Activated CD8-positive, alpha-beta T cell treated with anti-CD3 and anti-CD28 coated beads for 36 hours (primary cell): ENCODE results near the gene NRAP. TPM values are rescaled to one million over a fixed set of nuclear protein-coding genes. Genes with fewer than 3 reads are reported as not detected.
"Not testable (repeated sequence)": the region's sequence is repeated elsewhere in the genome, so short reads cannot be mapped to it uniquely, and the experiment has no call there.

Source experiments
- ATAC-seq: fragments of 200-7000 bp; cut with Tn5 transposase; one replicate; pipeline ENCODE4 v1.10.0; 2021; ENCODE audit warnings: mild to moderate bottlenecking, moderate library complexity
- CTCF ChIA-PET: fragments of 350-600 bp; sonication (Branson Sonifier 250); formaldehyde crosslinking; loops from one replicate; lab custom pipeline; 2021; ENCODE audit warnings: antibody characterized with exemption; lab: Charles Lee
- POLR2A ChIA-PET: fragments of 350-600 bp; sonication (Branson Sonifier 250); formaldehyde crosslinking; loops from one replicate; lab custom pipeline; 2021; ENCODE audit warnings: antibody characterized with exemption; lab: Charles Lee
- DNase-seq: peaks from one replicate; pipeline ENCODE4 v3.0.0-alpha.2; 2020
- H3K27ac Mint-ChIP-seq: one replicate; pipeline ENCODE4 v1.8.0; 2021; ENCODE audit warnings: mild to moderate bottlenecking, mixed read lengths
- H3K27me3 Mint-ChIP-seq: one replicate; pipeline ENCODE4 v1.8.0; 2021; ENCODE audit warnings: mixed read lengths
- H3K36me3 Mint-ChIP-seq: one replicate; pipeline ENCODE4 v1.8.0; 2021; ENCODE audit warnings: low read depth, mixed read lengths
- H3K4me1 Mint-ChIP-seq: one replicate; pipeline ENCODE4 v1.8.0; 2021; ENCODE audit warnings: low read depth, mixed read lengths
- H3K4me3 Mint-ChIP-seq: one replicate; pipeline ENCODE4 v1.8.0; 2021; ENCODE audit warnings: mild to moderate bottlenecking, moderate library complexity, mixed read lengths
- H3K9me3 Mint-ChIP-seq: one replicate; pipeline ENCODE4 v1.8.0; 2021; ENCODE audit warnings: mixed read lengths
- CTCF ChIP-seq: fragments of 200-600 bp; IDR thresholded peaks from one replicate; pipeline ENCODE4 v1.8.0; 2022; ENCODE audit warnings: antibody characterized with exemption, mild to moderate bottlenecking
- intact Hi-C: fragments of 100-400 bp; cut with micrococcal nuclease; formaldehyde crosslinking; loops from one replicate; pipeline ENCODE4 v1.10.0; 2022
- total RNA-seq, 2 experiments: library from RNA; stranded (reverse); gene quantifications; one replicate each; pipeline ENCODE4 v1.2.3, GENCODE V29; 2021

NRAP gene
- total RNA-seq, 2 experiments from 2014 or later, result not detected

DNA sequence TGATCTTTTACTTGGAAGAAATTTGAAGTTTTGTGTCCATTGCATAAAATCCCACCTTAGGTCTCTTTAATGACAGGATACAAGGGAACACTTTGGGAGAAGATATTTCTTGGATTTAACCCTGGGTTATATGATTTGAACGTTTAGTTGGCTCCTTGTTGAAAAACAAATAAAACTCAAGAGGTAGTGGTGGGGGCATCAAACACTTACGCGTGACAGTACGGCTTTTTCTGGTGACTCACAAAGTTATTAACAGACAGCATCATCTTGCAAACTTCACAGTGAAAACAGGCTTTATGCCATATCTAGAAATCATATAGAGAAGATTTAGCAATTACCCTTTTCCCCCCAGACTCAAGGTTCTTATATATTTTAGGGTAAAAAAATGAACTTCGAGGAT, 699 bp downstream of the NRAP start:
- Mint-ChIP-seq H3K27ac (no peak overlapping the region), H3K27me3 (peaks cover 11% of the 10 kb centered on the region), H3K9me3 (no peaks in the 10 kb centered on the region), H3K4me1 (peaks cover 14% of the 10 kb centered on the region), H3K4me3 (no peak overlapping the region), H3K36me3 (no peaks in the 10 kb centered on the region)
- ChIA-PET CTCF (no interaction called here), POLR2A (no interaction called here)
- intact Hi-C loops, result no loop called here
- ATAC-seq, result no peak
- DNase-seq, result no peak
- no peak for TF ChIP-seq CTCF

DNA sequence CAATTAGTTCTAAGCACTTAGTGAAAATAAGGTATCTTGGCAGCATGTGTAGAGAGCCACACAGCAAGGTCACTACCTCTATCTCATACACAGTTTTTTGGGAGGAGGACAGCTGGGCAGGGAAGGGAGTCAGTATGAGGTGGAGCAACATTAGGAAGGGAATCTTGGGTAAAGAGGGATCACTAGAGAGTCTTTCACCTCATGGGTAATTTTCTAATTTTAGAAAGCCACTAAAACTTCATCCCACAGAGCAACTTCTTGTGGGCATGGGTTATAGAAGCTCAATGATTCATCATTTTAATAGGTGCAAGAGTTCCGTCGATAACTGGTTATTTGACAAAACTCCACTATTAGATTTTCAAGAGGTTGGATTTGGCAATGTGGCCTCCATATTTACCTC, 2.5 kb downstream of the NRAP start:
- no peaks in the 10 kb centered on the region for H3K36me3 Mint-ChIP-seq
- DNase-seq (no peak), ATAC-seq (no peak)
- CTCF ChIA-PET, result no interaction called here
- intact Hi-C loops, result no loop called here
- H3K27me3 Mint-ChIP-seq, result peaks cover 19% of the 10 kb centered on the region
- POLR2A ChIA-PET, result interaction anchor here (0.8 kb wide), 1 partner anchor 20 kb away, joined by 3 read pairs; no protein-coding TSS in a partner anchor
- no peak for TF ChIP-seq CTCF
- peaks cover 4% of the 10 kb centered on the region for H3K4me1 Mint-ChIP-seq
- H3K4me3 Mint-ChIP-seq, result no peak overlapping the region
- no peaks in the 10 kb centered on the region for H3K9me3 Mint-ChIP-seq
- H3K27ac Mint-ChIP-seq, result no peak overlapping the region

DNA sequence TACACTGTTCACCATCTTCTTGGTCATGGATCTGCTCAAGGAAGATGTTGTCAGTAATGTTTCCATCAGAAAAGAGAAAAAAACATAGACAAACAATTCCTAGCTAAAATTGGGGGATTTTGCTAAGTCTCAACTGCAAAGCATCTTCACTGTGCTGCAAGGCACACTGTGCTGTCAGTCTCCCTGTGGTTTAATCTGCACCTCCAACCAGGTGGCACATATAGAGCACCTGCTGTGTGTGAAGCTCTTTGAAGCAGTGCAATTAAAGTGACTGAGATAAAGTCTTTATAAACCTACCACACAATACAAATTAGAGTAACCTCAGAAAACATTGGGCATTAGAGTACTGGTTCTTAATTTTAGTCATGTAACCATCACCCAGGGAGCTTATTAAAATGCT, 6.3 kb downstream of the NRAP start:
- CTCF ChIA-PET, result interaction anchor here (1.4 kb wide), 1 partner anchor 11 kb away, joined by 3 read pairs; no protein-coding TSS in a partner anchor
- TF ChIP-seq CTCF, result no peak
- ATAC-seq, result no peak
- no peak for DNase-seq
- POLR2A ChIA-PET, result no interaction called here
- H3K4me1 Mint-ChIP-seq, result no peaks in the 10 kb centered on the region
- no peaks in the 10 kb centered on the region for H3K36me3 Mint-ChIP-seq
- peaks cover 27% of the 10 kb centered on the region for H3K27me3 Mint-ChIP-seq
- intact Hi-C loops, result no loop called here
- H3K4me3 Mint-ChIP-seq, result no peak overlapping the region
- no peaks in the 10 kb centered on the region for H3K9me3 Mint-ChIP-seq
- H3K27ac Mint-ChIP-seq, result no peak overlapping the region

GRCh38 chr10:113656896-113657295, 6.9 kb downstream of the NRAP start:
- intact Hi-C loops, result no loop called here
- Mint-ChIP-seq H3K27me3 (peaks cover 28% of the 10 kb centered on the region), H3K36me3 (no peaks in the 10 kb centered on the region), H3K4me3 (no peak overlapping the region), H3K27ac (no peak overlapping the region), H3K9me3 (no peaks in the 10 kb centered on the region), H3K4me1 (no peaks in the 10 kb centered on the region)
- TF ChIP-seq CTCF, result no peak
- POLR2A ChIA-PET, result interaction anchor here (0.6 kb wide), 1 partner anchor 18 kb away, joined by 3 read pairs; no protein-coding TSS in a partner anchor
- ATAC-seq, result no peak
- no peak for DNase-seq
- CTCF ChIA-PET, result interaction anchor here (1.4 kb wide), 1 partner anchor 11 kb away, joined by 3 read pairs; no protein-coding TSS in a partner anchor

- H3K9me3 Mint-ChIP-seq, CTCF ChIA-PET, H3K4me3 Mint-ChIP-seq, H3K27ac Mint-ChIP-seq, DNase-seq, H3K36me3 Mint-ChIP-seq, ATAC-seq, intact Hi-C loops, H3K4me1 Mint-ChIP-seq, POLR2A ChIA-PET: not testable (repeated sequence)
- H3K27me3 Mint-ChIP-seq, result peaks cover 30% of the 10 kb centered on the region
Measured at GRCh38 chr10:113652456-113652855, 11.4 kb downstream of the NRAP start.
